Measurements from ENCODE around the gene ROBO2.
A peak's percentile ranks its signal among the peaks of the same experiment; 100 is the strongest.

Gene ROBO2

DNA sequence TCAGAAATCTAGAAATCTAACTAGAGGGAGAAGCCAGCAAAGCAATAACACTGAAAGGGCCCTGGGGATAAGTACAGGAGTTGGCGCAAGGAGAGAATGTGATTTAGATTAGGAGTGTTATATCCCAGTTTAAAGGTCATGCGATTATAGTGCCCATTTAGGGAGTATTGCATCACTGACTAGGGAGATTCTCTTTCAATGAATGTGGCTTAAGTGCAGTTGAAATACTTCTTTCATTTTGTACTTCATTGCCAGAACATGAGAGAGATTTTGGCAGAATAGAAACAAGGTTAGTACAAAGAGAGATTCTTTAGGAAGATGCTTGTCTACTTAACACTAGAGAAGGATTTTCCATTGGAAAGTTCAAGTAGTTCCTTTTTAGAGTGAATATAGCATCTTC lies 13.9 kb downstream of the ROBO2 start:
- no peak for DNase-seq

DNA sequence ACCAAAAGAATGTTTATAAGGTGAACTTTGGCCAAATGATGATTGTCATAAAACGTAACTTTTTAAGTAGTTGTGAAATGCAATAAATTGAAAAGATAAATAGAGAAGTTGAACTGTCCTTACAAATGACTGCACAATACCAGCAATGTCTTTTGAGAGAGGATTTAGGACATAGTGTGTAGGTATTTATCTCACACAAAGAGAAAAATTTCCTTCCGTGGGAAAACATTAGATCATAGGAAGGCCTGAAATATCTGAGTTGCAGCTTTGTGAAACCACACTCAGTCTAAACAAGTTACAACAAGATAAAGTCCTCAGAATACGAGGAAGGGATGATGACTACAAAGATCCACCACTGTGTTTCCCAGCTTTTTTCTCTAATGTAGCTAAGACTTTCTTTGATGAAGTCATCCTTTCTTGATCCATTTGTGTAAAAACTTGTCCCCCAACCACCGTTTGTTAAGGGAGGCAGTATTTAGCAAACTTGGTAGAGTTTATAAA lies 16.0 kb downstream of the ROBO2 start:
- DNase-seq, result no peak

DNA sequence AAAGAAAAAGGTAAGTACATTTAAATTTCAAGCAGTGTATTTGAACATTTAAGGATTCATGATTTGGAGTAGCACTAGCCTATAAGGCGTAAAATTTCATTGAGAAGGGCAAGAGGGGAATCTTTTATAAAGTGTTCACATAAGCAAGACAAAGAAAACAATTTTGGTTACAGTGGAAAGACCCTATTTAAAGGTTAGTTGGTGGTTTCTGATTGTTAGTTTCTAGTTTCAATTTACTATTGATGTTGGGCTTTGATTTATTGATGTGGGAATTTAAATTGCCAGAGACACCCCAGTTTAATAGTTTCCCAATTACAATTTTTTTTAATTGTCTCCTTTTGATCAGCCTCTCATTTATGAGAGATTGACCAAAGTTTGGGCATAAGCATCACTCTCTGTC lies 19.5 kb downstream of the ROBO2 start:
- DNase-seq, result no peak

DNA sequence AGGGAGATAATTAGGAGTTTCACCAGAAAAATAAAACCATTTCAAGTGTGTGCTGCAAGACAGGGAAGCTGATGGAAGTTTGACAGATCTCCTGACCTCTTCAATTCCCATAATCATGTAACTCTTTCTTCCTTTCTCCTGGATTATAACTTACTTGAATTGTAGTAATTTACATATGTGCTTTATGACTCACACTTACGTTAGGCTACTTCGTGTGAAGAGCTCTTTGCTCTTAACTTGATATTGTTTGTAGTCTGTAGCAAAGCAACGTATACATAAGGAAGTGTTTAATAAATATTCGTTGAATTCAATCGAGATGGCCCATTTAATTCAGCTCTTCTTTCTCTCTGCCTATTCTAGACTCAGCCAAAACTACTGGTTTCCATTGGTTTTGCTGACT lies 23.5 kb downstream of the ROBO2 start:
- DNase-seq, result no peak

DNA sequence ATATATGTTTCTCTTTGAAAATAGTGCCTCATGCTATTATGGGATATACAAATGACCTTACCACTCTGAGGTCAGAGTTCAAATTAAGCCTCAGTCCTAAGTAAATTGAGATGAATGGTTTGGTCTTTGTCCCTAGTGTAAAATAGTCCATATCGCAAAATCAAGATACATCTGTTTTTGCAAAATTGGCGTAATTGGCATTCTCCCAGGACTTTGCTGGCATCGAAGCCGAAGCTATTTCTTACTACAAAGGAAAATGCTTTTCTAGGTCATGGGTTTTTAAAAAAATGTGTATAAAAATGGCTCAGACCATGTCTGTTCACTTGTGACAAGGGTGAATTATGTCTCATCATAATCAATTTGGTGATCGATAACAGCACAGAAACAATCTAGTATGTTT lies 25.9 kb downstream of the ROBO2 start:
- DNase-seq, result no peak

DNA sequence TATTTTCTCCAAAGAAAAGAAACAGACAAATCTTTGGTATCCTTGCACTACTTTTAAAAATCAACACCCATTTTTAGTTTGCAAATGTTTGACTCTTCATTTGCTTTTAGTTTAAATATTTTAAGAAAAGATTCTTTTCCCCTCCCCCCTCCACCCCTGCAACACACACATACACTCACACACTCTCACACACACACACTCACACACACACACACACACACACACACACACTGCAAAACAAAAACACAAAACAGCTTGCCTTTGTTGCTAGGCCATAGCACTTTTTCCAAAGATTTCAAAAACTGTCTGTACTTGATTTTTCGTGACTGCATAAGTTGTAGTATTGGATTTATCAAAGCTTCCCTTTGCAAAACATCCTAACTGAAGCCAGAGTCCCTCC lies 26.9 kb downstream of the ROBO2 start:
- DNase-seq, result no peak

DNA sequence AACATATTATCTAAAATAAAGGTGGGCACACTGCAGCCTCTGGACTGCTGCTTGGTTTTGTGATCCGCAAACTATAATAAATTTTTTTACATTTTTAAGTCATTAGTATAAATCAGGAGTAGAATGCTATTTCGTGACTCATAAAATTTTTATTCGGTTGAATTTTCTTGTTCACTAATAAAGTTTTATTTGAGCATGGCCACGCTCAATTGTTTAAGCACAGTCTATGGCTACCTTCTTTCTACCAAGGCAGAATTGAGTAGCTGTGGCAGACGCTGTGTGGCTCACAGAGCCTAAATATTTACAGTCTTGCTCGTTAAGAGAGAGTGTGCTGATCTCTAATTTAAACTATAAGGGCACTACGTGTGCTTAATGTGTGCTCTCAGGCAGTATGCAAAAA lies 28.9 kb downstream of the ROBO2 start:
- DNase-seq, result no peak

DNA sequence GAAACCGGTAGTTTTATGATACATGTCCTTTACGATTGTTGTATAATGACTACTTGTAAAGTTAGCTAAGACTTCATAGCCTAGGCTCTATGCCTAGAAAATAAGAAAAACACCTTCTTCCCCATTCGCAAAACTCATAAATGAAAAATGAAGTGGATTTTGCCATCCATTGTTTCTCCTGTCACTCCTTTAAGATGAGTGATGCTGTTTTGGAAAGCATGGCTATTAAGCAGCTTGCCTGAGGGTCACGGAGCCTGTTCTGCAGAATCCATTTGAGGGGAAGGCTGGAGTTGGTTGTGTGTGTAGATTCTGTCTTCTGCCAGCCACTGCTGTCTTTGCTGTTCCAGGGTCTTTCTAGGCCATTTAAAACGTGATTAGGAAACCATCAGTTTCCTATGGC lies 31.5 kb downstream of the ROBO2 start:
- DNase-seq, result no peak

DNA sequence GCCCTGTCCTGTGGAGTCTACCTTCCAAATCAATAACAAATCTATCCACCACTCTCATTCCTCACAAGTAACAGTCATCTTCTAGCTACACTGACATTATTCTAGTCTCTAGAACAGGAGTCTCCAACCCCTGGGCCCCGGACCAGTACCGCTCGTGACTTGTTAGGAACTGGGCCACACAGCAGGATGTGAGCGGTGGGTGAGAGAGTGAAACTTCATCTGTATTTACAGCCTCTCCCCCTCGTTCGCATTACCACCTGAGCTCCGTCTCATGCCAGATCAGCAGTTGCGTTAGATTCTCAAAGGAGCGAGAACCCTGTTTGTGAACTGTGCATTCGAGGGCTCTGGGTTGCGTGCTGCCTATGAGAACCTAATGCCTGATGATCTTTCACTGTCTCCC lies 31.9 kb downstream of the ROBO2 start:
- no peak for DNase-seq

DNA sequence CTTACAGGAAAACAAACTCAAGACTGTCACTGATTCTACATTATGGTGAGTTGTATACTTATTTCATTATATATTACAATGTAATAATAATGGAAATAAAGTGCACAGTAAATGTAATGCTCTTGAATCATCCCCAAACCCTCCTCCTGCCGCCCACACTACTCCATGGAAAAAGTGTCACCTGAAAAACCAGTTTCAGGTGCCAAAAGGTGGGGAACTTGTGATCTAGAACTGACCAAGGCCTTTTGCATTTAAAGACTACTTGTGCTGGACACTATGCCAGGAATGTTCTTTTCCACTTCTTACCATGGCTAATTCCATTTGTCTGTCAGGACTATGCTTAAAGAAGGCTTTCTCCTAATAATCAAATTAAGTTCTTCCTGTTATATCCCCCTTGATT lies 32.3 kb downstream of the ROBO2 start:
- no peak for DNase-seq

DNA sequence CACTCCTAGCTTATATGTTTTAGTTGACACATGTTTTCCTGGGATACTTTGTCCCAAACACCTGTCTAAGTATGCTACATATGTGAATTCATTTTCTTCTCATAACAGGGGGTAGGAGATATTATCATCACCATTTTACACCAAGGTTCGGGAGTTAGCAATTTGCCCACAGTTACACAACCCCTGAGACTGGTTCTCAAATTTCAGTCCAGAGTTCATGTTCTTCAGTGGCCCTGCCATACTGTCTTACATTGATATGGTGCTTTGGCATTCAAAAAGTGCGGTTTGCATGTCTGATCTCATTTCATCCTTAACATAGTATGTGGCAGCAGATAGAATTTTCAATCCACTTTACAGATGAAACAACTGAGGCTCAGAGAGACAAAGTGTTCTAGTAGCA lies 38.4 kb downstream of the ROBO2 start:
- no peak for DNase-seq

DNA sequence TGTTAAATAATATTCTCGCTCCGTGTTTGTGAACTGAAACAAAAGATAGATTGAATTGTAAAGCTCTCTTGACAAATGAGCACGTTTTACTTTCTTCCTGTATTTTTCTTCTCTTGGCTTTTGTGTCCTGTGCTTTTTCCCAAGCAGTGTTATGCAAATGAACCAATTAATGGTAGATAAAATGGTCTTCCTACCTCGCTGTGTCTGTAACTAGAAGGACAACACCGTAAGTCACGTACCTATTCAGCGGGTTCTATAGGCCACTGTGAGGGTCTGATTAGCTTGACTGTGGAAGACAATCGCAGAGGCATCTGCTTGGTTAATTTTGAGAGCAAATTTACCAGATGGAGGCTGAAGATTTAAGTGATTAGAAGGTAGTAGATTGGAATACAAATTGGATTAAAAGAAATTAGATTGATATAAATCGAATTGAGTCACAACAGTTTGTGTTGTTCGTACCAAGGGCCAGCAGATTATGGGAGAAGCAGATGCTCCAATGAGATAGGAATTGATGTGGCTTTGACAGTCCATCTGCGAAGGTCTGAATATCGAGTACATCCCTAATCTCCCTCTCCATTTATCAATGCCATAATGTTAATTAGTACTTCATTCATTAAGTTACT lies 40.2 kb downstream of the ROBO2 start:
- no peak for DNase-seq

DNA sequence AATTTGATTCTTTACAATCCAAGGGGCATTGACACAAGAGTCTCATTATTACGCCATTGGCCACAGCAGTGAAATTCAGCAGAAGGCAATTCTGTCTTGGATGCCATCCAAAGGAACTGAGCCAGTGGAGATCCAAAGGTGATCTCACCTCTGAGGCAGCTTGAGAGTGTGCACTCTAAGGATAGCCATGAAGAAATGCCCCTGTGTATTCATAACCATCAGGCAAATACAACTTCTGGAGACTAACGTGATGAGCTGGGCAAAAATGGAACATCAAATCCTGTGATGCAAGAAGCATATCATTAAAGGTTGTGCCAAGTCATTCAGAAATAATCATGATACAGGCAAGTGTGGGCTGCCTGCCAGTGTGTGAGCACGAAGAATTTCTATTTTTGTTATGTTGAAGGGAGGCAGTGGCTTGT lies 41.4 kb downstream of the ROBO2 start:
- peak; percentile 78 for DNase-seq

DNA sequence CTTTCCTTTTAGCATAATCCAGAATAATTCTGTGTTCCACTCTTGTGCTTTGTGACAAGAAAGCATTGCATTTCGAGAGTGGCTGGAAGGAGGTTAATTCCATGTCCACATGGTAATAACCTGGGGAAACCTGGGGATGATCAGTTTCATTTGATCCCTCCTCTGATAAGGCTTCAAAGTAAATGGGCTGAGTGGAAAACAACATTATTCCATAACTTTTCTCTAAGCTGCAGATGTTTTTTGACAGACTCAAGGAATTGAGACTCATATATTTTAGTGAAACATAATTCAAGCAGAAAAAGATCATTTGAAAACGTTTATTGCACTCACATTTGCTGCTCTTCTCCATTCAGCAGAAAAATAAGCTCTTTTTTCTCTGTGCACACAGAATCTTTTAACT lies 44.6 kb downstream of the ROBO2 start:
- DNase-seq, result no peak

DNA sequence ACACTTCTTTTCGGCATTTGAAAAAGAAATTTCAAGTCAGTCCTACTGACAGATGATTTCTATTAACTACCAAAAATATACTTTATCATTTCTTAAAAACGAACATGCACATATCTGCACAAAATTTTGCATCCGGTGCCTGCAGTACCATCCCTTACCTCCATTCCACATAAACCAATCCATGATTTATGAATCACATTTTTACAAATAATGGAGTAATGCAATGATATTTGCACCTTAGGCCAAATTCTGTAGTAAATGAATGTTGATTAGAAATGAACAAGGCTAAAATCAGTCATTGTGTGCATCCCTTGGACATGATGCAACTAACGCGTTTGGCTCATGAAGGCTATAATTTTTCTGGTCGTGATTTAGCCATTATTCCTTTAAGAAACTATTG lies 46.5 kb downstream of the ROBO2 start:
- DNase-seq, result no peak

DNA sequence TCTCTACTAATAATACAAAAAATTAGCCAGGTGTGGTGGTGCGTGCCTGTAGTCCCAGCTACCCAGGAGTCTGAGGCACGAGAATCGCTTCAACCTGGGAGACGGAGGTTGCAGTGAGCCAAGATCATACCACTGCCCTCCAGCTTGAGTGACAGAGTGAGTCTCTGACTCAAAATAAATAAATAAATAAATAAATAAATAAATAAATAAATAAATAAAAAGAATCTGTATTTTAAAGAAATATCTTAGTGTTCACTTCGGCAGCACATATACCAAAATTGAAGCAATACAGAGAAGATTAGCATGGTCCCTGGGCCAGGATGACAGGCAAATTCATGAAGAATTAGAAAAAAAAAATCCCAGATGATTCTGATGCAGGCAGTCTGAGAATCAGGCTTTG lies 51.9 kb downstream of the ROBO2 start:
- DNase-seq, result no peak

DNA sequence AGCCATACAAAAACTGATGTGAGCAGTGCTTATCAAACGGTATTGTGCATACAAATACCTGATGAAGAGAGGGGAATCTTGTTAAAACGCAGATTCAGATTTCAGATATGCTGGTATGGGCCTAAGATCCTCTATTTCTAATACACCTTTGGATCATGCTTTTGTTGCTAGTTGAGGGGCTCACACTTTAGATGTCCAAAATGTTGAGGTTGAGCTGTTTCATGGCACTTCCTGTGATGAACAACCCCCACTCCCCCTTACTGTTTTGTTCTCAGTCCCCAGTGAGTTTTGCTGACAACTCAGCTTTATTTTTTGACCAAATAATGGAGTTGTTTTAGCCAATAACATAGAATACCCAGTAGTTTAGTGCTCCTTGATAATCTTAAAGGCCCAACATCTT lies 53.2 kb downstream of the ROBO2 start:
- no peak for DNase-seq

DNA sequence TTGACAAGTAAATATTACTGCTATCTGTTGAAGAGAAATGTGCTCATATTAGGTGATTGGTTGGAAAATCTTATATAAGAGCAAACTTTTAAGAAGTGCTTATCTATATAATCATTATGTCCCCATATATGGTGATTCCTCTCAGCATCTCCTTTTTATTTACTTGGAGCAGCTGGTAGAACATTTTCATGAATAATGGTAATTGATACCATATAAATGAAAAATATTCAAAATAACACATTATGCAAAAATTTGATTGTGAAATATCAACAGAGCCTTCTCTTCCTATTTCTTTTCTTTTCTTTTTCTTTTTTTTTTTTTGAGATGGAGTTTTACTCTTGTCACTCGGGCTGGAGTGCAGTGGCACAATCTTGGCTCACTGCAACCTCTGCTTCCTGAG lies 56.2 kb downstream of the ROBO2 start:
- DNase-seq, result no peak

DNA sequence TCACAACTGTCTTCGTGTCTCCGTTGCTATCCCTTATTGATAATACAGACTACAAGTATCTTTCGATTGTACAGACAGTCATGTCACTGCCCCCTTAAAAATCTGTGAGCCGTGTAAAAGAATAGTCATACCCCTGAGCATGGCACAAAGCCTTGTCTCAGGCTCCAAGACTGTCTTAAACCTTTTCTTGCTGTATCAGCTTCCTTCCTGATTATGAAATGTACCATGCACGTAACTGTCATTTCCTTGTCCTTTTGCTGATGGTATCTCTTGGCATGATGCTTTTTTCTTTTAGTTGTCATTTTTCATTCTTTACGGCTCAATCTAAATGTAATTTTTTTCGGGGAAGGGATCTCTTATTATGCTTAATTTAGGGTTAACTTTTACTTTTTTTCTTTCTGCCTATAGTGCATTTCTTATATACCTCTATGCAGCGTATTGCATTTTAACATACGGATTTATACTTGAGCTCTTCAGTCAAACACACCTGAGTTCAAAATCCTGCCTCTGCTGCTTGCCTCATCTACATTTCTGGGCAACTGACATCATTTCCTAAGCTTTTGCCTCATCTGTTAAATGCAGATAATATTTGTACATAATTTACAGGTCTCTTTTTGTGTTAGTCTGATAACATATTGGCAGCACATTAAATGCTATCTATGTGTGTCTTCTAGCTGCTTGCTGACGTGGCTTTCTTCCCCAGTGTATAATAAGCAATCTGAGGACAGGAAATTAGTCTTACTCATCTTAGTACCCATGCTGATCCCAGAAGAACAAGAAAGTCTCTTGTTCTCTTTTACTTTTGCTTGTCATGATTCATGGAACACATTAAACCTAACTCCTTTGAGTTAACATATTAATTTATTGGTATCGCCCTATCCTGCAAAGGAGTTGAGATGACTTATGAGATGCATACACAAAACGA lies 57.3 kb downstream of the ROBO2 start:
- no peak for DNase-seq

DNA sequence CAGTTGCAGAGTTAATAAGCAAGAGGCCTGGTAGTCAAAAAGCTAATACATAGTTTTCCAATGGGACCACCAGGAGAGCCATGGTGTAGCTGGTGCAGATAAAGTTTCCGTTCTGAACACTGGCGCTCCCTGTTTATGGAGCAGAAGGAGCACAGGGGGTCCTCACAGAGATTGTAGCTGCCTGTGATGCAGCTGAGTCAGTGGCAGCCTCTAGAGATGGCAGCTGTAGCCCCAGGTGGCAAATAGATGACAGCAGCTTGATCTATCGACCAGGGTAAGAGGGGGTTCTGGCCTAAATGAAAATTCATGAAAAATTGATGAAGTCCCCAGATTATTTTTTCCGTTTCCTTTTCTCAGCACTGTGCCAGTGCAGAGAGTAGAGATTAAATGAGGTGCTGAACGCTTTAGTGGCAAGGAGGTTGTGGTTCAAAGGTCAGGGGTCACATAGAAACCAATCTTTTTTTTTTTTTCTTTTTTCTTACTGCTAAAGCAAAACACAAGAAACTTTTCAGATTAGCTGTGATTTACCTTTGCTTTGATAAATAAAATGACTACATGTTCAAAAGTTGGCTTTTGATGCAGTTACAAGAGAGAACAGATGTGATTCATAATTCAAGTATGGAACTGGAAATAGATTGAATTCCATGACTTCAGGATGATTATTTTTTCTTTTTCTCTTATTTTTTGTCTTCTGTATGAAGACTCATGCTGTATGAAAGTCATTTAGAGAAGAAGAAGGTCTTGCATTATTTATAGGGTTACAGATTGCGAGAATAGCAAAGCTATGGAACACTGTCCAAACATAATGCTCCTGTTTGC lies 63.3 kb downstream of the ROBO2 start:
- DNase-seq, result no peak

DNA sequence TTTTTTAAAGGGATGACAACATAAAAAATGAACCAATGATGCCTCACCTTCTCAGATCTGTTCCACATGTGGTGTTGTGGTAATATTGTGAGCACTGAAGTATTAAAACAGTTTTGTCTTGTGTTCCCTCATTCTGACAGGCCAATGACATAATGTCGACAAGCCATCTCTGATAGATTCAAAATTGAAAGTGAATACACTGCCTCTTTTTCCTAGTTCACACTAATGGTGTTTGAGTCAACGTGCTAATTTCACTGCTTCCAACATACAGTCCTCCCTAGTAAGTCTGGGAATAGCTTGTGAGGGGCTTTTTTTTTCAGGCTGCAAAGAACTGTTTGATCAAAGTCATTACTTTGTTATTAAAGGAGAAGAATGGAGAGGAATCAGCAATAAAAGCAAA lies 82.8 kb downstream of the ROBO2 start:
- DNase-seq, result no peak

DNA sequence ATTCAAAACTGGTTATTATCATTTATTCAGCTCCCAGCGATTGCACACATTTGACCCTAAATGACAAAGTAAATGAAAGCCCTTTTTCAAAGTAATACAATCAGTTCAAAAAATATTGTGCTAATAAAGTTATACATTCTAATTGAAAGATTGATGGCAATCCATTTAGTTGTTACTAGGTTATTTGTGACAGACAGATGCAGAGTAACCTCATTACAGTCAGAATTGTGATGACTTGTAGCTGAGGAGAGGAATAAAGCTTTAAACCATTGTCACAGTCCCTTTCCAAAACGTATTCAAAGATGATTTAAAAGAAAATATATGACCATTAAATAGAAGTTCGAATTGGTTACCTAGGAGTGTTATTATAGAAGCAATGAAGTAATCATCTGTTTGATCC lies 86.1 kb downstream of the ROBO2 start:
- DNase-seq, result no peak

DNA sequence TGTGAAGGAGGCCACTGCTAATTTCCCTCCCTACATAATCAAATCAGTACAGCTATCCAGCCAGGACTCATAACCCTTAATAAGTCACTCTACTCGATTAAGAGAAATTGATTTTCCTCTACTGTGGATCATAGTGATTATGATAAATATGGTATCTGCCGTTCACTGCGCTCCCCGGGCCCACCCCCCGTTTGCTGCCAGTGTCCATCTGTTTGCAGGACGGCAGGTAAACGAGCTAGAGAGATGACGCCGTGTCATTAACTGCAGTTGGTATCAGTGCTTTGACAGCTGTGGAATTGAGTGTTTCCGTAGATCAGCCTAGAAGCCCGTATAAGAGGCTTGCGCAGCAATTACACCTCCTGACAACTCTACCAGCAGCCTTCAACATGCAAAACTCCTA lies 94.9 kb downstream of the ROBO2 start:
- DNase-seq, result no peak

DNA sequence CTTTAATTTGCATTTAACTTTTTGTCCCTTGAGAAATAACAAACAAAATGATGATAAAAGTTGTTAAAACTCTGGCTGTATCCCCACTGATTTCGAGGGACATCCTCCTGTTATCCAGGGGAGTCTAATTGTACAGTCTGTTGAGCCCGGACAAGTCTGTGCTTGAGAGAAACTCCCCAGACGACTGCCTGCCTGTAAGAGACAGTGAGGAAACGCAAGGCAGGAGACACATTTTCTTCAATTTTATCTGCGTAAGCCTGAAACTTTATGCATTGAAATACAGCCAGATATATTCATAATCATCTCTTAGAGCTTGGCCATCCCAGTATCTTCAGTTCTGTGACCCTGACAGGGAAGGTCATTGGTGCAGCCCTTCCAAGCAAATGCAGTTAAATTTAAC lies 97.7 kb downstream of the ROBO2 start:
- no peak for DNase-seq

All from NCI-H2029 treated with DMSO at 0.1 percent for 48 hours (cell line).